Neural progenitor cell (in vitro differentiated cells): ENCODE measurements around the gene GJB1. TPM values are rescaled to one million over a fixed set of nuclear protein-coding genes. Genes with fewer than 3 reads are reported as not detected.
A peak's percentile ranks its signal among the peaks of the same experiment; 100 is the strongest.

Source experiments
- DNase-seq: peaks from one replicate; pipeline ENCODE4 v3.0.0-alpha.2; 2016; ENCODE audit warnings: low spot score
- H2AFZ ChIP-seq: fragments of 200-600 bp; sonication (generic); replicated peaks from 2 replicates; pipeline ENCODE4 v1.6.1; 2016; ENCODE audit warnings: antibody characterized with exemption
- H3F3A ChIP-seq: fragments of 200-600 bp; sonication (generic); 2 replicates; pipeline ENCODE4 v1.6.1; 2016; ENCODE audit warnings: antibody characterized with exemption, low read depth
- H3K27ac ChIP-seq: fragments of 200-600 bp; sonication (generic); 2 replicates; pipeline ENCODE4 v1.5.1; 2016; ENCODE audit warnings: mild to moderate bottlenecking
- H3K27me3 ChIP-seq: fragments of 200-600 bp; sonication (generic); 2 replicates; pipeline ENCODE4 v1.6.1; 2016; ENCODE audit warnings: mild to moderate bottlenecking, moderate library complexity
- H3K36me3 ChIP-seq: fragments of 200-600 bp; sonication (generic); 2 replicates; pipeline ENCODE4 v1.5.1; 2016
- H3K4me1 ChIP-seq: fragments of 200-600 bp; sonication (generic); 2 replicates; pipeline ENCODE4 v1.6.1; 2016; ENCODE audit warnings: mixed run types
- H3K4me2 ChIP-seq: fragments of 200-600 bp; sonication (generic); 2 replicates; pipeline ENCODE4 v1.6.1; 2016
- H3K4me3 ChIP-seq: fragments of 200-600 bp; sonication (generic); 2 replicates; pipeline ENCODE4 v1.5.1; 2016
- H3K79me2 ChIP-seq: fragments of 200-600 bp; sonication (generic); 2 replicates; pipeline ENCODE4 v1.6.1; 2016; ENCODE audit warnings: low read depth
- H3K9ac ChIP-seq: fragments of 200-600 bp; sonication (generic); 2 replicates; pipeline ENCODE4 v1.6.1; 2016
- H3K9me3 ChIP-seq: fragments of 200-600 bp; sonication (generic); 2 replicates; pipeline ENCODE4 v1.5.1; 2016; ENCODE audit warnings: low read depth
- H4K20me1 ChIP-seq: fragments of 200-600 bp; sonication (generic); 2 replicates; pipeline ENCODE4 v1.6.1; 2016; ENCODE audit warnings: low read depth
- H3K27ac Mint-ChIP-seq: 3 replicates; pipeline ENCODE4 v1.8.0; 2021; ENCODE audit warnings: mixed read lengths
- H3K27me3 Mint-ChIP-seq: 2 replicates; pipeline ENCODE4 v1.8.0; 2022; ENCODE audit warnings: low read depth, mild to moderate bottlenecking, inconsistent platforms, moderate library complexity, mixed read lengths; ENCODE audit not compliant: insufficient read depth
- H3K36me3 Mint-ChIP-seq: 3 replicates; pipeline ENCODE4 v1.8.0; 2021; ENCODE audit warnings: mixed read lengths
- H3K4me1 Mint-ChIP-seq: 3 replicates; pipeline ENCODE4 v1.8.0; 2021; ENCODE audit warnings: mixed read lengths
- H3K4me3 Mint-ChIP-seq: 3 replicates; pipeline ENCODE4 v1.8.0; 2021; ENCODE audit warnings: mild to moderate bottlenecking, moderate library complexity, mixed read lengths
- H3K9me3 Mint-ChIP-seq: 3 replicates; pipeline ENCODE4 v1.8.0; 2020; ENCODE audit warnings: mixed read lengths
- CTCF ChIP-seq: fragments of 200-600 bp; sonication (generic); IDR thresholded peaks from 2 replicates; pipeline ENCODE4 v1.5.1; 2017; ENCODE audit warnings: antibody characterized with exemption, mild to moderate bottlenecking
- EZH2 ChIP-seq: fragments of 200-600 bp; sonication (generic); IDR thresholded peaks from 2 replicates; pipeline ENCODE4 v1.6.1; 2017; ENCODE audit warnings: antibody characterized with exemption, mild to moderate bottlenecking, moderate library complexity
- EZH2phosphoT487 ChIP-seq: fragments of 200-600 bp; sonication (generic); IDR thresholded peaks from 2 replicates; pipeline ENCODE4 v1.6.1; 2017; ENCODE audit warnings: antibody characterized with exemption
- total RNA-seq: library from RNA; depleted of rRNA; stranded (reverse); fragments of >200 nt; gene quantifications from 2 replicates; pipeline ENCODE4 v1.2.3, GENCODE V29; 2015; ENCODE audit warnings: low replicate concordance

Gene GJB1
- total RNA-seq, 1 donor from 2014 or later: not detected

- no peak for DNase-seq
- Histone ChIP-seq H3K27me3 (no peaks in the 10 kb centered on the region), H3K4me1 (no peaks in the 10 kb centered on the region), H3K79me2 (no peaks in the 10 kb centered on the region), H3K9me3 (no peaks in the 10 kb centered on the region), H3K27ac (no peak overlapping the region), H3K4me2 (no peak overlapping the region), H2AFZ (no peak overlapping the region), H3K36me3 (no peaks in the 10 kb centered on the region), H4K20me1 (no peaks in the 10 kb centered on the region), H3K9ac (no peak overlapping the region), H3K4me3 (no peak overlapping the region), H3F3A (no peaks in the 10 kb centered on the region)
- no peak for TF ChIP-seq CTCF
- Mint-ChIP-seq H3K36me3 (no peaks in the 10 kb centered on the region), H3K9me3 (peaks cover 30% of the 10 kb centered on the region), H3K27me3 (peaks cover 8% of the 10 kb centered on the region), H3K4me1 (peaks cover 30% of the 10 kb centered on the region), H3K4me3 (no peak overlapping the region), H3K27ac (peak overlapping the region; percentile 57)
These were observed 2.0 kb downstream of the GJB1 start for GRCh38 chrX:71225009-71225408.

- Mint-ChIP-seq H3K27ac (peak overlapping the region; percentile 34), H3K27me3 (peaks cover 9% of the 10 kb centered on the region), H3K36me3 (no peaks in the 10 kb centered on the region), H3K9me3 (peaks cover 30% of the 10 kb centered on the region), H3K4me3 (peak overlapping the region; percentile 35), H3K4me1 (peaks cover 30% of the 10 kb centered on the region)
- Histone ChIP-seq H3F3A (no peaks in the 10 kb centered on the region), H3K9ac (no peak overlapping the region), H3K9me3 (no peaks in the 10 kb centered on the region), H2AFZ (peak overlapping the region; percentile 34), H3K4me1 (no peaks in the 10 kb centered on the region), H3K4me3 (no peak overlapping the region), H3K79me2 (no peaks in the 10 kb centered on the region), H3K27me3 (no peaks in the 10 kb centered on the region), H3K27ac (no peak overlapping the region), H3K4me2 (no peak overlapping the region), H3K36me3 (no peaks in the 10 kb centered on the region), H4K20me1 (no peaks in the 10 kb centered on the region)
- DNase-seq: no peak
- no peak for TF ChIP-seq EZH2phosphoT487
- no peak for TF ChIP-seq EZH2
- no peak for TF ChIP-seq CTCF
These were observed 2.7 kb downstream of the GJB1 start for GRCh38 chrX:71225676-71226075.

- Histone ChIP-seq H3K4me2 (no peak overlapping the region), H2AFZ (no peak overlapping the region), H3K4me1 (no peaks in the 10 kb centered on the region), H3K36me3 (no peaks in the 10 kb centered on the region), H3K4me3 (no peak overlapping the region), H3K27me3 (no peaks in the 10 kb centered on the region), H3K79me2 (no peaks in the 10 kb centered on the region), H3K9me3 (no peaks in the 10 kb centered on the region), H3F3A (no peaks in the 10 kb centered on the region), H3K9ac (no peak overlapping the region), H3K27ac (no peak overlapping the region), H4K20me1 (no peaks in the 10 kb centered on the region)
- no peak for DNase-seq
- Mint-ChIP-seq H3K9me3 (peaks cover 25% of the 10 kb centered on the region), H3K27ac (peak overlapping the region; percentile 92), H3K4me3 (no peak overlapping the region), H3K36me3 (no peaks in the 10 kb centered on the region), H3K27me3 (peaks cover 9% of the 10 kb centered on the region), H3K4me1 (peaks cover 30% of the 10 kb centered on the region)
- TF ChIP-seq CTCF: peak; percentile 5
- TF ChIP-seq EZH2: no peak
- TF ChIP-seq EZH2phosphoT487: no peak
These were observed 4.5 kb downstream of the GJB1 start for GRCh38 chrX:71227370-71228062.
